Measurements from ENCODE around the gene MCL1. TPM values are rescaled to one million over a fixed set of nuclear protein-coding genes. Genes with fewer than 3 reads are reported as not detected.
A peak's percentile ranks its signal among the peaks of the same experiment; 100 is the strongest.

MCL1 gene
- total RNA-seq, 1 donor from 2014 or later, result 394 TPM

- intact Hi-C loops (cut with DNase I), result loop anchor here (10.0 kb wide), 3 partner anchors 144 to 424 kb away; partner anchors contain the start of genes ARNT, CERS2 and GOLPH3L
- peak overlapping the region; percentile 70 to 88 for H3K4me3 ChIP-seq
Measured at GRCh38 chr1:150551051-150551783, 28.2 kb downstream of the MCL1 start.

GRCh38 chr1:150550222-150551050 is 29.0 kb downstream of the MCL1 start:
- Histone ChIP-seq H3K36me3 (peaks cover 0 to 12% of the 10 kb centered on the region in 2 donors), H3K9me3 (no peaks in the 10 kb centered on the region), H3K27ac (peak overlapping the region; percentile 97 to 100), H3K4me3 (peak overlapping the region; percentile 70 to 88), H3K4me1 (peaks cover 26 to 46% of the 10 kb centered on the region in 2 donors), H3K27me3 (no peaks in the 10 kb centered on the region)
- intact Hi-C loops (cut with DNase I), result loop anchor here (10.0 kb wide), 3 partner anchors 144 to 424 kb away; partner anchors contain the start of genes ARNT, CERS2 and GOLPH3L
- no peak for TF ChIP-seq CTCF (IDR thresholded peaks at IDR 0.05)
- DNase-seq (ENCODE audit: low spot score in 2 of 2), result peak in 1 of 2 donors; percentile 86

More at GRCh38 chr1:150551051-150551783, 28.2 kb downstream of the MCL1 start:
- DNase-seq (ENCODE audit: low spot score in 2 of 2), result peak in 1 of 2 donors; percentile 79
- H3K27ac ChIP-seq, result peak overlapping the region; percentile 97 to 100
- TF ChIP-seq CTCF (IDR thresholded peaks at IDR 0.05), result no peak
- H3K27me3 ChIP-seq, result no peaks in the 10 kb centered on the region
- H3K4me1 ChIP-seq, result peaks cover 26 to 46% of the 10 kb centered on the region in 2 donors
- peaks cover 7 to 20% of the 10 kb centered on the region in 2 donors for H3K36me3 ChIP-seq
- no peaks in the 10 kb centered on the region for H3K9me3 ChIP-seq

GRCh38 chr1:150549496-150550221 is 29.8 kb downstream of the MCL1 start:
- DNase-seq (ENCODE audit: low spot score in 2 of 2), result peak in 1 of 2 donors; percentile 79
- intact Hi-C loops (cut with DNase I), result loop anchor here (2.0 to 10.0 kb wide), 5 partner anchors 63 to 425 kb away; partner anchors contain the start of genes ARNT, CERS2, GOLPH3L and TARS2
- H3K27ac ChIP-seq, result peak overlapping the region; percentile 97 to 100
- H3K4me3 ChIP-seq, result peak overlapping the region; percentile 70 to 88
- peak in 2 of 3 experiments; percentile 10 to 30 for TF ChIP-seq CTCF (IDR thresholded peaks at IDR 0.05)
- no peaks in the 10 kb centered on the region for H3K27me3 ChIP-seq
- H3K36me3 ChIP-seq, result peaks cover 0 to 6% of the 10 kb centered on the region in 2 donors
- H3K4me1 ChIP-seq, result peaks cover 26 to 46% of the 10 kb centered on the region in 2 donors
- H3K9me3 ChIP-seq, result no peaks in the 10 kb centered on the region

GRCh38 chr1:150548632-150549495 is 30.5 kb downstream of the MCL1 start, which contains the start of gene ADAMTSL4:
Gene ADAMTSL4 (plus strand): TSS chr1:150549408. CDS start chr1:150552289, 2,881 bp downstream.
- TF ChIP-seq CTCF (IDR thresholded peaks at IDR 0.05), result peak in 1 of 3 experiments; percentile 33
- no peaks in the 10 kb centered on the region for H3K36me3 ChIP-seq
- intact Hi-C loops (cut with DNase I), result loop anchor here (2.0 to 5.0 kb wide), 2 partner anchors 62 to 87 kb away; partner anchors contain the start of gene TARS2
- H3K9me3 ChIP-seq, result no peaks in the 10 kb centered on the region
- peak in 1 of 2 donors; percentile 87 for DNase-seq (ENCODE audit: low spot score in 2 of 2)
- peak within 1 kb of the TSS; percentile 70 to 88 for H3K4me3 ChIP-seq
- H3K4me1 ChIP-seq, result peaks cover 26 to 43% of the 10 kb centered on the region in 2 donors
- H3K27ac ChIP-seq, result peak within 1 kb of the TSS; percentile 97 to 100
- H3K27me3 ChIP-seq, result no peaks in the 10 kb centered on the region

Data from ascending aorta (tissue), 2 donors.